Glutamatergic neuron (in vitro differentiated cells): ENCODE measurements around the gene LAMA3. TPM values are rescaled to one million over a fixed set of nuclear protein-coding genes. Genes with fewer than 3 reads are reported as not detected.

Experiments
- DNase-seq: peaks from one replicate; pipeline ENCODE4 v3.0.0; 2022
- H3K27ac Mint-ChIP-seq: one replicate; pipeline ENCODE4 v1.8.0; 2020; ENCODE audit warnings: mild to moderate bottlenecking, mixed read lengths, inconsistent platforms; ENCODE audit not compliant: unreplicated experiment
- H3K27me3 Mint-ChIP-seq: one replicate; pipeline ENCODE4 v1.8.0; 2020; ENCODE audit warnings: mild to moderate bottlenecking, moderate library complexity, mixed read lengths, inconsistent platforms; ENCODE audit not compliant: unreplicated experiment
- H3K36me3 Mint-ChIP-seq: one replicate; pipeline ENCODE4 v1.8.0; 2020; ENCODE audit warnings: mild to moderate bottlenecking, mixed read lengths, inconsistent platforms; ENCODE audit not compliant: unreplicated experiment
- H3K4me1 Mint-ChIP-seq: one replicate; pipeline ENCODE4 v1.8.0; 2020; ENCODE audit warnings: mild to moderate bottlenecking, low read depth, mixed read lengths, inconsistent platforms; ENCODE audit not compliant: unreplicated experiment
- H3K4me3 Mint-ChIP-seq: one replicate; pipeline ENCODE4 v1.8.0; 2020; ENCODE audit warnings: mild to moderate bottlenecking, mixed read lengths, inconsistent platforms; ENCODE audit not compliant: unreplicated experiment
- H3K9me3 Mint-ChIP-seq: one replicate; pipeline ENCODE4 v1.8.0; 2020; ENCODE audit warnings: mild to moderate bottlenecking, moderate library complexity, mixed read lengths, inconsistent platforms; ENCODE audit not compliant: unreplicated experiment
- CTCF ChIP-seq: fragments of 200-600 bp; sonication (generic); IDR thresholded peaks from one replicate; pipeline ENCODE4 v1.5.0; 2021; ENCODE audit not compliant: partially characterized antibody, unreplicated experiment
- total RNA-seq: library from RNA; stranded (reverse); fragmentation: NEBNext Ultra II Directional; extraction: Animal tissue kit (Norgen Biotek cat#: 25700); gene quantifications from one replicate; pipeline ENCODE4 v1.2.1, GENCODE V29; 2021; ENCODE audit not compliant: unreplicated experiment

Gene LAMA3
- total RNA-seq, 1 donor from 2014 or later: 2.1 TPM

DNA sequence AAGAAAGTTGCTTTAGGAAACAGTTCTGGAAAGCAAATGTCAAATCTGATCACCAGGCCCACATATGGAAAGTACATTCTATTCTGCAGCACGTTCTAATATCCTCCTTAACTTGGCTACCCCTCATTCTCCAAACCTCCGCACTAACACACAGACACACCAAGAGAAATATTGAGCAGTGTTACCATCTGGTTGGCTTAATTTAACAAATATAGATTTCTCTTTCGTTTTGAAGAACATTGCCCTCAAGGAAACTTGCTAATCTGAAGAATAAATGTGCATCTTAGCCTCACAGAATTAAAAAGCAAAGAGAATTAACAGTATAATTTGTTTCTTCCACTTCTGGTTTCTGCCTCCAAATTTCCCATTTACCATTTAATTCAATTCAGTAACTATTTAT, 252.5 kb downstream of the LAMA3 start:
- Mint-ChIP-seq H3K36me3 (no peaks in the 10 kb centered on the region), H3K27me3 (no peaks in the 10 kb centered on the region), H3K4me1 (peaks cover 6% of the 10 kb centered on the region), H3K4me3 (no peak overlapping the region), H3K9me3 (no peaks in the 10 kb centered on the region), H3K27ac (no peak overlapping the region)
- no peak for TF ChIP-seq CTCF
- DNase-seq: no peak

- no peaks in the 10 kb centered on the region for H3K9me3 Mint-ChIP-seq
- no peaks in the 10 kb centered on the region for H3K36me3 Mint-ChIP-seq
- no peak for DNase-seq
- H3K4me1 Mint-ChIP-seq: peaks cover 6% of the 10 kb centered on the region
- TF ChIP-seq CTCF: no peak
- no peaks in the 10 kb centered on the region for H3K27me3 Mint-ChIP-seq
- H3K27ac Mint-ChIP-seq: no peak overlapping the region
- no peak overlapping the region for H3K4me3 Mint-ChIP-seq
These were observed 253.9 kb downstream of the LAMA3 start for GRCh38 chr18:23943104-23943503.

GRCh38 chr18:23943903-23944624, 254.8 kb downstream of the LAMA3 start:
- Mint-ChIP-seq H3K4me1 (peaks cover 6% of the 10 kb centered on the region), H3K4me3 (no peak overlapping the region), H3K9me3 (no peaks in the 10 kb centered on the region), H3K36me3 (no peaks in the 10 kb centered on the region), H3K27ac (no peak overlapping the region), H3K27me3 (no peaks in the 10 kb centered on the region)
- no peak for TF ChIP-seq CTCF
- no peak for DNase-seq

DNA sequence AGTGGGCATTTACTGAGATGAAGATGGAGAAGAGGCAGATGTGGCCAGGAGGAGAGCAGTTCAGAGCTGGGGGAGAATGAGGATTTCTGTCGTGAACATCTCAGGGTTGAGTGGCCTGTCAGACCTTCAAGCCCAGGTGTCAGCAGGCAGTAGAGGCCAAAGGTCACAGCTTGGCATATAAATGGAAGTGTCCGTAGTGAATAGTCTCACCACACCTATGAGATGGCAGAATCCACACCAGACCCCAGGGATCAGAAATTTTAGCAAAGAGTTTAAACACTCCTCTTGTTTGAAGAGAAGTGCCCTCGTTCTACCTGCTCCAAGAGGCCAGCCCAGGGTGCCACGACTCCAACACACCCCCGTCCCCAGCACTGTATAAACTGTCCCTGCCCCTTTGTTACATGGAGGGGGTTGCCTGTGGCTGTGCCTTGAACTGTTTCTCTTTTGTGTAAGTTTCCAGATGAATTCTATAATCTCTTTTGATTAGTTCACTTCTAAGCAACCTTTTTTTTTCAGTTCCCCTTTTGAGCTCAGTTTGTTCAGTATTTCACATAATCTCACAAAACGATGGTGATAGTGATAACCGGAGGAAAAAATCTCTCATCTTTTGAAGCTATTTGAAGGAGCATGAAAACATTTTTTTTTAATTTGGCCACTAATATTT, 256.3 kb downstream of the LAMA3 start:
- no peak for TF ChIP-seq CTCF

GRCh38 chr18:23949863-23950262, 260.6 kb downstream of the LAMA3 start:
- TF ChIP-seq CTCF: no peak
- Mint-ChIP-seq H3K4me3 (no peak overlapping the region), H3K27ac (no peak overlapping the region), H3K36me3 (no peaks in the 10 kb centered on the region), H3K4me1 (no peaks in the 10 kb centered on the region), H3K9me3 (no peaks in the 10 kb centered on the region), H3K27me3 (no peaks in the 10 kb centered on the region)
- no peak for DNase-seq

More for the DNA sequence above, 256.3 kb downstream of the LAMA3 start:
- H3K27me3 Mint-ChIP-seq: no peaks in the 10 kb centered on the region
- no peak for DNase-seq
- H3K27ac Mint-ChIP-seq: no peak overlapping the region
- no peaks in the 10 kb centered on the region for H3K9me3 Mint-ChIP-seq
- H3K4me1 Mint-ChIP-seq: no peaks in the 10 kb centered on the region
- H3K4me3 Mint-ChIP-seq: no peak overlapping the region
- H3K36me3 Mint-ChIP-seq: no peaks in the 10 kb centered on the region
